ENCODE data around the gene LAMB1. TPM values are rescaled to one million over a fixed set of nuclear protein-coding genes. Genes with fewer than 3 reads are reported as not detected.

Gene LAMB1
- under 1 TPM in 1 of 2 experiments, not detected in 1; 0.16 TPM for total RNA-seq

DNA sequence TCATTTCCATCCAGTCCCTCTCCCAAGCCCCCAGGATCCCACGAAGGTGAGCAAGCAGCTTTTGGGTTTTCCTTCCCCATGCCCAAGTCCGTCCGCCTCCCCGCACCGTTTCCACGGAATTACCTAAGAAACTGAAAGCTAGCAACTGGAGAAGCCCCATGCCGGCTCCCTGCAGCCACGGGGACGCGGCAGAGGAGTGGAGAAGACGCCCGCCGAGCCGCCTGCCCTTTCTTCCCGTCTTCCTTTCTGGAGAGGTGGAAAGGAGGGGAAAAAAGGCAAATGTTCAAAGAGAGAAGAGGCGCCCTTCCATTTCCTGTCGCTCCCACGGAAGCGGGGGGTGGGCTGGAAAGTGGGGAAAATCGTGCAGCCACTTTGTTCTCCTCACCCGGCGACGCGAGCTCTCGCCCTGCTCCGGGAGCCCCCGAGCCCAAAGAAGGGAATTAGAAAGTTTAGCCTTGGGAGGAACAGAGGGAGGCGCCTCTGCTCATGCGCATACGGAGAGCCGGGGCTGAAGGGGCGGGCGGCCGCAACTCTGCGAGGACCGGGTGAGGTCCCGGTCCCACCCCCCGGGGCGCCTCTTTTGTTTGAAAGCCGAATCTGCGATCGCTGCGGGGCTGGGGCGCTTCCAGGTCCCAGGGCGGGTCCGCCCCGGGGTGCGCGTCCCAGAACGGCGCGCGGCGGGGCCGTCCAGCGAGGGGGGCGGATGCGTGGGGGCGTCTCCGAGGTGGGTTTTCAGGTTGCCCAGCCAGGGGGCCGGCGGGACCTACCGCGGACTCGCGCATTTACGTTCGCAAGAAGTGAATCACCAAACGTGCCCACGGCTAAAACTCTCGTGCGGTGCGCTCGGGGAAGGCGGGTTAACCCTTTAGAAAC is at the start of gene LAMB1:
TSS of gene LAMB1 (minus strand) at position 436 of the 873 bp plus-strand sequence. CDS start at position 160, 276 bp downstream.
- Mint-ChIP-seq H3K4me3 (peak within 1 kb of the TSS; percentile 67), H3K27me3 (peaks cover 58% of the 10 kb centered on the region), H3K4me1 (peaks cover 14% of the 10 kb centered on the region), H3K36me3 (ENCODE audit: low read depth) (no peaks in the 10 kb centered on the region), H3K27ac (no peak within 1 kb of the TSS), H3K9me3 (ENCODE audit: low read depth) (no peaks in the 10 kb centered on the region)
- intact Hi-C loops (cut with DNase I, micrococcal nuclease), result loop anchor here in 1 of 2 experiments (10.0 kb wide), 1 partner anchor 142 kb away; no protein-coding TSS in a partner anchor
- POLR2A ChIA-PET, result no interaction called here
- CTCF ChIA-PET, result interaction anchor here (0.7 kb wide), 1 partner anchor 13 kb away, joined by 5 read pairs; no protein-coding TSS in a partner anchor
- peak; percentile 23 for ATAC-seq
- DNase-seq, result peak; percentile 45

DNA sequence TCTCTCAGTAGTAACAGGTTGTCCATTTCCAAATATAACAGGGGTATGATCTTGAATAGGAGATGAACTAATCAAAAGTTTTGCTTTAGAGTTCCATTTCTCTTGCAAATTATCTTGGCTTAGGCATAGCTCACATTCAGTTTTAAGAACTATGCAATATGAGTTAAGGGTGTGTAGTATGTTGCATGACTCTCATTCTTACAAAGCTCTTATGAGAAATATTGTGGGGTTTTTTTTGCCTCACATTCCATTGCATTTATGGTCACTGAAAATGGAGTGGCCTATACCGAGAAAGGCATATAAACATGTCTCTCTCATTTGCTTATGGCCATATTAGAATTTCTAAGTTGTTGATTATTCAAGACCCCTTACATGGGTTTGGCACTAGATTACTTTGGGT is 48.5 kb upstream of the LAMB1 start:
- ChIA-PET CTCF (no interaction called here), POLR2A (no interaction called here)
- no peaks in the 10 kb centered on the region for H3K4me1 Mint-ChIP-seq
- DNase-seq (no peak), ATAC-seq (no peak)
- H3K4me3 Mint-ChIP-seq, result no peak overlapping the region
- H3K27ac Mint-ChIP-seq, result no peak overlapping the region
- intact Hi-C loops (cut with DNase I, micrococcal nuclease), result no loop called here
- H3K27me3 Mint-ChIP-seq, result no peaks in the 10 kb centered on the region
- no peaks in the 10 kb centered on the region for H3K36me3 Mint-ChIP-seq (ENCODE audit: low read depth)
- H3K9me3 Mint-ChIP-seq (ENCODE audit: low read depth), result no peaks in the 10 kb centered on the region

DNA sequence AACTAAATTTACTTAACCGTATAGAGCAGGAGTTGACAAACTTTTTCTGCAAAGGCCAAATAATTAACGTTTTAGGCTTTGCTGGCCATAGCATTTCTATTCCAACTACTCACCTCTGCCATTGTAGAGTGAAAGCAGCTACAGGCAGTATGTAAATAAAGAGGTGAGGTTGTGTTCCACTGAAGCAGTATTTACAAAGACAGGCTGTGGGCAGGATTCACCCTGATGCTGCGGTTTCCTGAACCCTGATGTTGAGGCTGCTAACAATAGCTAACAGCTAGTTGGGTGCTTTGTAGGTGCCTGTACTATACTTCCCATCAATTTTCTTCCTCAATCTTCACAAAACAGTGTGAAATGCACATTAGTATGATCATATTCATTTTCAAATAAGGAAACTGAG is 47.0 kb upstream of the LAMB1 start:
- intact Hi-C loops (cut with DNase I, micrococcal nuclease), result no loop called here
- ChIA-PET CTCF (no interaction called here), POLR2A (no interaction called here)
- Mint-ChIP-seq H3K9me3 (ENCODE audit: low read depth) (no peaks in the 10 kb centered on the region), H3K27ac (no peak overlapping the region), H3K4me1 (no peaks in the 10 kb centered on the region), H3K36me3 (ENCODE audit: low read depth) (no peaks in the 10 kb centered on the region), H3K4me3 (no peak overlapping the region), H3K27me3 (no peaks in the 10 kb centered on the region)
- DNase-seq (no peak), ATAC-seq (no peak)

DNA sequence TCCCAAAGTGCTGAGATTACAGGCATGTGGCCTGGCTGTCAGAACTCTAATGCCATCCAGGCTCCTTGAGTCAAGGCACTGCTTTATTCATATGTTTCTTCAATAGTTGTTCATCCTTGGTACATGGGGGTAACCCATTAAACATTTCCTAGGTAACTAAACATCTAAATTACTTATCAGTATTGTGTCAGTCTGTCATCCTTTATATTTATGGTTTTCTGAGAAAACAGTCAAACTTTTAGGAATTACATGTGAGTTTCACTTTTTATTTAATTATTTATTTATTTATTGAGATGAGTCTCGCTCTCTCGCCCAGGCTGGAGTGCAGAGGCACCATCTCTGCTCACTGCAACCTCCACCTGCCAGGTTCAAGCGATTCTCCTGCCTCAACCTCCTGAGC is 45.5 kb upstream of the LAMB1 start:
- H3K27me3 Mint-ChIP-seq, result no peaks in the 10 kb centered on the region
- no peak overlapping the region for H3K27ac Mint-ChIP-seq
- no peak for ATAC-seq
- DNase-seq, result no peak
- H3K4me3 Mint-ChIP-seq, result no peak overlapping the region
- intact Hi-C loops (cut with DNase I, micrococcal nuclease), result no loop called here
- H3K9me3 Mint-ChIP-seq (ENCODE audit: low read depth), result no peaks in the 10 kb centered on the region
- no peaks in the 10 kb centered on the region for H3K36me3 Mint-ChIP-seq (ENCODE audit: low read depth)
- ChIA-PET POLR2A (no interaction called here), CTCF (no interaction called here)
- no peaks in the 10 kb centered on the region for H3K4me1 Mint-ChIP-seq

DNA sequence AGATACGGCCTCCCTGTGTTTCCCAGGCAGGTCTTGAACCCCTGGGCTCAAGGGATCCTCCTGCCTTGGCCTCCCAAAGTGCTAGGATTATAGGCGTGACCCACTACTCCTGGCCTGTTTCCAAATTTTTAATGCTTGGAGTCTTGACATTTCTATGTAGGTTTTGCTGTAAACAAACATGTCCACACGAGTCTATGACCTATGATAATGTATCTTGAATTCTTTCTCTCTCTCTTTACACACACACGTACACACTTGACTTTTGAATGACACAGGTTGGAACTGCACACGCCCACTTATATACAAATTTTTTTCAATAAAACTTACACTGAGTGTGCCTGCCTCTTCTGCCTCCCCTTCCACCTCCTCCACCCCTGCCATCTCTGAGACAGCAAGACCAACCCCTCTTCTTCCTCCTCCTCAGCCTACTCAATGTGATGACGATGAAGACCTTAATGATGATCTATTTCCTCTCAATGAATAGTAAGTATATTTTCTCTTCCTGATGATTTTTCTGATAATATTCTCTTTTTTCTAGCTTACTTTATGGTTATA is 44.1 kb upstream of the LAMB1 start:
- Mint-ChIP-seq H3K4me3 (no peak overlapping the region), H3K27ac (no peak overlapping the region), H3K27me3 (no peaks in the 10 kb centered on the region), H3K36me3 (ENCODE audit: low read depth) (no peaks in the 10 kb centered on the region), H3K4me1 (no peaks in the 10 kb centered on the region), H3K9me3 (ENCODE audit: low read depth) (no peaks in the 10 kb centered on the region)
- DNase-seq (no peak), ATAC-seq (no peak)
- intact Hi-C loops (cut with DNase I, micrococcal nuclease), result no loop called here
- ChIA-PET POLR2A (no interaction called here), CTCF (interaction anchor here (1.0 kb wide), 1 partner anchor 30 kb away, joined by 3 read pairs; no protein-coding TSS in a partner anchor)

DNA sequence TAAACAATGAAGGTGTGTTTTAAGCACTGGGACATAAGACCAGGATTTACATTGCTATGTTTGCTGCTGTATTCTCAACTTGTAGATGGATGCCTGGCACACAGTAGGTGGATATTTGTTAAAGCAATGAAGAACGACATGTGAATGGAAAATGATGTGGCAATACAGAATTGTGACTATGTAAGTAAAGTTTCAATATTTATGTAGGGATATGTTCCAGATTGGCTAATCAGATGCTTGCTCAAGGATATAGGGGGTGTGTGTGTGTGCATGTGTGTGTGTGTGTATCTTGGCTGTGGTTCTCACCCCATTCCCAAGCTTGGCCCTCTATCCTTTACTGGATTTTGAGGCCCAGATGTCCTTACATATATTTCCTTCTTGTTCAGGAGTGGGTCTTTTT is 42.7 kb upstream of the LAMB1 start:
- ChIA-PET POLR2A (no interaction called here), CTCF (interaction anchor here (0.6 kb wide), 1 partner anchor 1351 kb away, joined by 5 read pairs; no protein-coding TSS in a partner anchor)
- Mint-ChIP-seq H3K27me3 (peaks cover 2% of the 10 kb centered on the region), H3K4me3 (no peak overlapping the region), H3K4me1 (no peaks in the 10 kb centered on the region), H3K27ac (no peak overlapping the region), H3K36me3 (ENCODE audit: low read depth) (no peaks in the 10 kb centered on the region), H3K9me3 (ENCODE audit: low read depth) (no peaks in the 10 kb centered on the region)
- ATAC-seq (no peak), DNase-seq (no peak)
- intact Hi-C loops (cut with DNase I, micrococcal nuclease), result no loop called here

DNA sequence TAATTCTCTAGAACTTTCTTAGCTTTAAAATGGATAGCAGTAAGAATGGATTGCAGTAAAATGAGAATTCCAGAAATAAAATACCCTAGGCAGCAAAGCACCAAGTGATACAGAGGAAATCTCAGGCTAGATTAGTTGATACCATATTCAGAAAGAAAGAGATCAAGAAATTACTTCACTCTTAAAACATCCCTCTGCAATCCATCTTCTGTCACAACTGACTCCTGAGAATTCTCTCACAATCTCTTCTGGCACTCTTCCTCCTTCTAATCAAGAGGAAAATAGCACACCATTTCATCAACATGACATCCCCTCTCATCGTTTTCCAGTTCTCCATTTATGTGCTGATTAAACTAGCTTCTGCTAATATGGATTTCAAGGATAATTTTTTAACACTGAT is 42.2 kb upstream of the LAMB1 start:
- DNase-seq, result no peak
- H3K4me1 Mint-ChIP-seq, result no peaks in the 10 kb centered on the region
- no peaks in the 10 kb centered on the region for H3K9me3 Mint-ChIP-seq (ENCODE audit: low read depth)
- ATAC-seq, result no peak
- ChIA-PET POLR2A (no interaction called here), CTCF (interaction anchor here (0.6 kb wide), 1 partner anchor 1351 kb away, joined by 5 read pairs; no protein-coding TSS in a partner anchor)
- H3K36me3 Mint-ChIP-seq (ENCODE audit: low read depth), result no peaks in the 10 kb centered on the region
- H3K27ac Mint-ChIP-seq, result no peak overlapping the region
- peaks cover 4% of the 10 kb centered on the region for H3K27me3 Mint-ChIP-seq
- intact Hi-C loops (cut with DNase I, micrococcal nuclease), result no loop called here
- H3K4me3 Mint-ChIP-seq, result no peak overlapping the region

DNA sequence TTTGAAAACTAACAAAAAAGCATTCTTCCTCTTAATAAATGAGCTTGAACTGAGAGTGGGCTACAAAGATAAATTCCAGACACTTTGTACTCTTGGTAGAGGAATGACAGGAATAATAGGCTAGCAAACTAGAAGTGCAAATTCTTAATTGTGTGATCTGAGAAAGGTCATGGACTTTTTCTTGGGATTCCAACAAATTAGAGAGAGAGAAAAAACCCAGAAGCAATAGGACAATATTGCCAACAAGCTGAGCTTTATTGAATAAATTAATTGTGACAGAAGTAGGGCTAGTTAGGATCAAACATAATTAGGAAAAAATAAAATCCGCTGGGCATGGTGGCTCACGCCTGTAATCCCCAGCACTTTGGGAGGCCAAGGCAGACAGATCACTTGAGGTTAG is 41.4 kb upstream of the LAMB1 start:
- CTCF ChIA-PET, result no interaction called here
- H3K27ac Mint-ChIP-seq, result no peak overlapping the region
- H3K4me3 Mint-ChIP-seq, result no peak overlapping the region
- no peaks in the 10 kb centered on the region for H3K9me3 Mint-ChIP-seq (ENCODE audit: low read depth)
- H3K36me3 Mint-ChIP-seq (ENCODE audit: low read depth), result no peaks in the 10 kb centered on the region
- H3K27me3 Mint-ChIP-seq, result peaks cover 4% of the 10 kb centered on the region
- no peaks in the 10 kb centered on the region for H3K4me1 Mint-ChIP-seq
- no peak for DNase-seq
- intact Hi-C loops (cut with DNase I, micrococcal nuclease), result no loop called here
- ATAC-seq, result no peak
- POLR2A ChIA-PET, result no interaction called here

DNA sequence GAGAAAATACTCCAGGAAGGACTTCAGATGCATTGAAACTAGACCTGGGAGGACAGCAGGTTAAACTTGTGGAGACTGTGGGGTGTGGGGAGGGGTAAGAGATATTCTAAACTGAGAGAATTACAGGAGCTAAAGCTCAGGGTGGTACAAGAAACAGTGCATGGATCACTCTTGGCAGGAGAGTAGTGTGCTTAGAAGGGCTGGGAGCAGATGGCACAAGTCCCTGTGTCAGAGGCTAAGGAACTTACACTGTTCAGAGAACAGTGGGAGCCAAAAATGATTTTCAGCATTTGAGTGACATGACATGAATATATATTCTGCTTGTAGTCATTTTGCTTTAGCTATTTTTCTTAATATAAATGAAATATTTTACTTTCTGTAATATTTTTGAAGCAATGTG is 36.0 kb upstream of the LAMB1 start:
- POLR2A ChIA-PET, result no interaction called here
- H3K4me1 Mint-ChIP-seq, result no peaks in the 10 kb centered on the region
- no peak overlapping the region for H3K4me3 Mint-ChIP-seq
- CTCF ChIA-PET, result no interaction called here
- H3K27me3 Mint-ChIP-seq, result peaks cover 7% of the 10 kb centered on the region
- ATAC-seq (no peak), DNase-seq (no peak)
- intact Hi-C loops (cut with DNase I, micrococcal nuclease), result no loop called here
- no peaks in the 10 kb centered on the region for H3K9me3 Mint-ChIP-seq (ENCODE audit: low read depth)
- H3K36me3 Mint-ChIP-seq (ENCODE audit: low read depth), result no peaks in the 10 kb centered on the region
- H3K27ac Mint-ChIP-seq, result no peak overlapping the region

DNA sequence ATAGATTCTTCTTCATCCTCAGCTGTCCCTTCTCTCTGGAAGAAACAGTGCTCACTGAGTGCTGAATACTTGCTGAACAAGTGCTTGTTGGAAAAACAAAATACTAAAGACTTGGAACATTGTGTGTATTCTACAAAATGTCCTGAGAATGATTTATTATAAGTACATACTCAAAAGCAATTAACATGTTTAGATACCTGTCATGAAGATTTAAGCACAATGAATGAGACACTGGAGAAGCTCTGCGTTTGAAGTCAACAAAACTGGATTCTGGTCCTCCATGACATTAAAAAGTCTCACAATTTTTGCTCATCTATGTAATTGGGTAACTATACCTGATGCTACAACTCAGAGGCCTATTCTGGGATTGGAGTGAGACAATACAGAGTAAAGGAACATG is 34.8 kb upstream of the LAMB1 start:
- Mint-ChIP-seq H3K27ac (no peak overlapping the region), H3K27me3 (peaks cover 7% of the 10 kb centered on the region), H3K4me3 (no peak overlapping the region), H3K9me3 (ENCODE audit: low read depth) (no peaks in the 10 kb centered on the region), H3K4me1 (no peaks in the 10 kb centered on the region), H3K36me3 (ENCODE audit: low read depth) (no peaks in the 10 kb centered on the region)
- intact Hi-C loops (cut with DNase I, micrococcal nuclease), result no loop called here
- ATAC-seq (no peak), DNase-seq (no peak)
- ChIA-PET CTCF (interaction anchor here (1.2 kb wide), 1 partner anchor 574 kb away, joined by 3 read pairs; no protein-coding TSS in a partner anchor), POLR2A (no interaction called here)

DNA sequence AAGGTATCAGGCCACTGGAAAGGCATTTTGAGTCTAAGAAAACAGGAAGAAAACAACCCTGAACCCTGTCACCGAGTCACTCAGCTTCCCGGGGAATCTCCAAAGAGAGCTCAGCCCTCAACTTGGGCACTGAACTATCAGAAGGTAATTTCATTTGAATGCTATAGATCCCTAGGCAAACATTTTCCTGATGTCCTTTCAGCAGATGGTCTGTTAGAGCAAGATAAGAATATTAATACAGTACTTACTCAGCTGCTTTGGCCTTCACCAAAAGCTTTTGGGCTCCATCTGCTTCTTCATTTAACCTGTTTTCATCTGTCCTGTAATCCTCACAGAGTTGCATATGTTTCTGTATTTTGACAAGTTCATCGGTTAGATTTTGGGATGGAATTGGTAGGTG is 34.2 kb upstream of the LAMB1 start:
- Mint-ChIP-seq H3K4me1 (no peaks in the 10 kb centered on the region), H3K27me3 (peaks cover 7% of the 10 kb centered on the region), H3K36me3 (ENCODE audit: low read depth) (no peaks in the 10 kb centered on the region), H3K27ac (no peak overlapping the region), H3K4me3 (no peak overlapping the region), H3K9me3 (ENCODE audit: low read depth) (no peaks in the 10 kb centered on the region)
- POLR2A ChIA-PET, result no interaction called here
- ATAC-seq (no peak), DNase-seq (no peak)
- intact Hi-C loops (cut with DNase I, micrococcal nuclease), result no loop called here
- CTCF ChIA-PET, result interaction anchor here (1.2 kb wide), 1 partner anchor 574 kb away, joined by 3 read pairs; no protein-coding TSS in a partner anchor

DNA sequence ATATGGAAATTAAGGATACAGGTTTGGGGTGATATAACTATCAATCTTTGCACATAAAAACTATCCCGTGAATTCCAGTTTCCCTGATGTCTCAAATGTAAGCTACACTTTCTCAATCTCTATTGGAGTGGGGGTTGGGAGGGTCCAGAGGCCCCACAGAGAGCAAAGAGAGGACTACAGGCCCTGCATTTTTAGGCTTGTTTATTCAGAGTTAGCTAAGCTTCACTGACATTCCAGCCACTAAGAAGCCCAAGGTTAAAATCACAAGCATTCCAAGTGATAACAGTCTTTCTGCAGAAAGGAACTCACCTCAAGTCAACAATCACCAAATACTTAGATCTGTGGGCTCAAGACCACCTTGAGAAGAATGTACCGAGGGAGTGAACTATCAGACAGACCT is 31.6 kb upstream of the LAMB1 start:
- DNase-seq, result no peak
- intact Hi-C loops (cut with DNase I, micrococcal nuclease), result no loop called here
- Mint-ChIP-seq H3K4me1 (no peaks in the 10 kb centered on the region), H3K4me3 (no peak overlapping the region), H3K27ac (no peak overlapping the region), H3K27me3 (peaks cover 4% of the 10 kb centered on the region), H3K36me3 (ENCODE audit: low read depth) (no peaks in the 10 kb centered on the region), H3K9me3 (ENCODE audit: low read depth) (no peaks in the 10 kb centered on the region)
- ChIA-PET POLR2A (no interaction called here), CTCF (interaction anchor here (1.5 kb wide), 1 partner anchor 111 kb away, joined by 3 read pairs; no protein-coding TSS in a partner anchor)
- ATAC-seq, result no peak
